ENCODE data around the gene SLF2. TPM values are rescaled to one million over a fixed set of nuclear protein-coding genes. Genes with fewer than 3 reads are reported as not detected.

Gene SLF2
- total and polyA plus RNA-seq, 2 of the 13 experiments (the other 11 are each of a cell fraction or from before 2014, with no cell fraction given), result 12.2 to 48.1 TPM

DNA sequence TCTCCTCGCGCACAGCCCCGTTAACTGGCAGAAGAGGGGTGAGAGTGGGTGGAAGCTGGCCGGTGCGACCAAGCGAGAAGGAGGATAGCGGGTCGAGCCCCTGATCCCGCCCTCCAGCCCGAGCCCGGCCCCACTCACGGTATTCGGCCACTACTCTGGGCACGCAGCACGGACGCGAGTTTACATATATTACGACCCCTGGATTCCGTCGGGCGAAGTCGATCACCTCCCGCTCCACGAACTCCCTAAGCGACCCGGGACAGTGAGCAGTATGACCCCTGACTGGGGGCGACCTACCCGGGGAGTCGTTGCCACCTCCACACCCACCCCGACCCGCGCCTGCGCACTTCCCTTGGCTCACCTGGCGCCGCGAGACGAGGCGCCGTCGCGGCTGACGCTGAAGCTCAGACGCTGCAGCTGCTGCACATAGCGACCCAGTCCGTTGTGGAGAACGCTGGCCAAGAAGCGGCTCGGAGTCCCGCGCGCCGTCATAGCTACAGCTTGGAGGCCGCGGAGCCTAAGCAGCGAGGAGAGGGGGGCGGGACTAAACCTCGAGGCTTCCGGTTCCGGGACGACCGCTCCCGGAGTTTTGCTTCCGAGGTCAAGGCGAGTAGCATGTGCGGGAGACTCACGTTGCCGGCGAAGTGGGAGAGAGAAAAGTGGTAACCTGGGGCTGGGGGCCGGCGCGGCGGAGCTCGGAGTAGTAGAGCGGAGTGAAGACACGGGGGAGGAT, 74.4 kb downstream of the SLF2 start, which contains the start of the genes MRPL43 and TWNK (continued):
- TF ChIP-seq, protein P1, sequence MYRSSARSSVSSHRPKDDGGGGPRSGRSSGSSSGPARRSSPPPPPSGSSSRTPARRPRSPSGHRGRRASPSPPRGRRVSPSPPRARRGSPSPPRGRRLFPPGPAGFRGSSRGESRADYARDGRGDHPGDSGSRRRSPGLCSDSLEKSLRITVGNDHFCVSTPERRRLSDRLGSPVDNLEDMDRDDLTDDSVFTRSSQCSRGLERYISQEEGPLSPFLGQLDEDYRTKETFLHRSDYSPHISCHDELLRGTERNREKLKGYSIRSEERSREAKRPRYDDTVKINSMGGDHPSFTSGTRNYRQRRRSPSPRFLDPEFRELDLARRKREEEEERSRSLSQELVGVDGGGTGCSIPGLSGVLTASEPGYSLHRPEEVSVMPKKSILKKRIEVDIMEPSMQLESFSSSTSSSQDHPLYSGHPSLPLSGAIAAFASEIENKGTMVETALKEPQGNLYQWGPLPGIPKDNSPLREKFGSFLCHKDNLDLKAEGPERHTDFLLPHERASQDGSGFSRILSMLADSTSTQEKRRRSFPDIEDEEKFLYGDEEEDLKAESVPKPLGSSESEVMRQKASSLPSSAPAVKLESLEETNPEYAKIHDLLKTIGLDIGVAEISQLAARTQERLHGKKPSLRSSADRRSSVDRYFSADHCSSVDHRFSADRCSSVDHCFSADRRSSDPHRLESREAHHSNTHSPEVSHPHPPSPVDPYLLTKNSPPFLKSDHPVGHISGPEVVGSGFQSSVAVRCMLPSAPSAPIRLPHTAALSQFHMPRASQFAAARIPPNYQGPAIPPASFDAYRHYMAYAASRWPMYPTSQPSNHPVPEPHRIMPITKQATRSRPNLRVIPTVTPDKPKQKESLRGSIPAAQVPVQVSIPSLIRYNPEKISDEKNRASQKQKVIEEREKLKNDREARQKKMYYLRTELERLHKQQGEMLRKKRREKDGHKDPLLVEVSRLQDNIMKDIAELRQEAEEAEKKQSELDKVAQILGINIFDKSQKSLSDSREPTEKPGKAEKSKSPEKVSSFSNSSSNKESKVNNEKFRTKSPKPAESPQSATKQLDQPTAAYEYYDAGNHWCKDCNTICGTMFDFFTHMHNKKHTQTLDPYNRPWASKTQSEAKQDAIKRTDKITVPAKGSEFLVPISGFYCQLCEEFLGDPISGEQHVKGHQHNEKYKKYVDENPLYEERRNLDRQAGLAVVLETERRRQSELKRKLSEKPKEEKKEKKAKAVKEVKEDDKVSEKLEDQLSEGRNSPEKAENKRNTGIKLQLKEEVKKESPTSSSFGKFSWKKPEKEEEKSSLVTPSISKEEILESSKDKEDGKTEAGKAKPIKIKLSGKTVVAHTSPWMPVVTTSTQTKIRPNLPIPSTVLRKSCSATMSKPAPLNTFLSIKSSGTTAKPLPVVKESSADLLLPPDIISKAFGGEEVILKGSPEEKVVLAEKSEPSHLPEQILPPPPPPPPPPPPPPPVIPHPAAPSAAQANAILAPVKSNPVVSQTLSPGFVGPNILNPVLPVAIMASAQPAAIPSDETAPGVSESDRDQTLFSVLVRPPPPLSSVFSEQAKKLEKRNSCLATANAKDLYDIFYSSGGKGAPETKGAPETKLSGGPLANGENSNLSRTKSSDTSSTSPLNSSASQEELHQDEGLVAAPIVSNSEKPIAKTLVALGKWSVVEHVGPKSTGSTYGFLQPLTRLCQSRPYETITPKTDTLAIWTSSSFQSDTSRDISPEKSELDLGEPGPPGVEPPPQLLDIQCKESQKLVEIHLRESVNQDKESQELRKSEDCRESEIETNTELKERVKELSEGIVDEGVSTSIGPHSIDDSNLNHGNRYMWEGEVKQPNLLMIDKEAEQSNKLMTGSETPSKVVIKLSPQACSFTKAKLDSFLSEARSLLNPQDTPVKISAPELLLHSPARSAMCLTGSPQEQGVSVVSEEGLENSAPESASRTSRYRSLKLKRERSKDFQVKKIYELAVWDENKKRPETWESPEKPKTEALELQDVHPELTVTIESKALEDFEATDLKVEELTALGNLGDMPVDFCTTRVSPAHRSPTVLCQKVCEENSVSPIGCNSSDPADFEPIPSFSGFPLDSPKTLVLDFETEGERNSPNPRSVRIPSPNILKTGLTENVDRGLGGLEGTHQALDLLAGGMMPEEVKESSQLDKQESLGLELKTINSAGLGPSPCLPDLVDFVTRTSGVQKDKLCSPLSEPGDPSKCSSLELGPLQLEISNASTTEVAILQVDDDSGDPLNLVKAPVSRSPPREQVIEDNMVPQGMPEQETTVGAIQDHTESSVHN (CRISPR knock-in tag; IDR thresholded peaks at IDR 0.05), result peak; percentile 35; the same call in 1 of the 2 replicates
- TF ChIP-seq HCFC1 (IDR thresholded peaks at IDR 0.05; ENCODE audit: low read depth, low read length), result peak; percentile 59
- TF ChIP-seq, protein P2, sequence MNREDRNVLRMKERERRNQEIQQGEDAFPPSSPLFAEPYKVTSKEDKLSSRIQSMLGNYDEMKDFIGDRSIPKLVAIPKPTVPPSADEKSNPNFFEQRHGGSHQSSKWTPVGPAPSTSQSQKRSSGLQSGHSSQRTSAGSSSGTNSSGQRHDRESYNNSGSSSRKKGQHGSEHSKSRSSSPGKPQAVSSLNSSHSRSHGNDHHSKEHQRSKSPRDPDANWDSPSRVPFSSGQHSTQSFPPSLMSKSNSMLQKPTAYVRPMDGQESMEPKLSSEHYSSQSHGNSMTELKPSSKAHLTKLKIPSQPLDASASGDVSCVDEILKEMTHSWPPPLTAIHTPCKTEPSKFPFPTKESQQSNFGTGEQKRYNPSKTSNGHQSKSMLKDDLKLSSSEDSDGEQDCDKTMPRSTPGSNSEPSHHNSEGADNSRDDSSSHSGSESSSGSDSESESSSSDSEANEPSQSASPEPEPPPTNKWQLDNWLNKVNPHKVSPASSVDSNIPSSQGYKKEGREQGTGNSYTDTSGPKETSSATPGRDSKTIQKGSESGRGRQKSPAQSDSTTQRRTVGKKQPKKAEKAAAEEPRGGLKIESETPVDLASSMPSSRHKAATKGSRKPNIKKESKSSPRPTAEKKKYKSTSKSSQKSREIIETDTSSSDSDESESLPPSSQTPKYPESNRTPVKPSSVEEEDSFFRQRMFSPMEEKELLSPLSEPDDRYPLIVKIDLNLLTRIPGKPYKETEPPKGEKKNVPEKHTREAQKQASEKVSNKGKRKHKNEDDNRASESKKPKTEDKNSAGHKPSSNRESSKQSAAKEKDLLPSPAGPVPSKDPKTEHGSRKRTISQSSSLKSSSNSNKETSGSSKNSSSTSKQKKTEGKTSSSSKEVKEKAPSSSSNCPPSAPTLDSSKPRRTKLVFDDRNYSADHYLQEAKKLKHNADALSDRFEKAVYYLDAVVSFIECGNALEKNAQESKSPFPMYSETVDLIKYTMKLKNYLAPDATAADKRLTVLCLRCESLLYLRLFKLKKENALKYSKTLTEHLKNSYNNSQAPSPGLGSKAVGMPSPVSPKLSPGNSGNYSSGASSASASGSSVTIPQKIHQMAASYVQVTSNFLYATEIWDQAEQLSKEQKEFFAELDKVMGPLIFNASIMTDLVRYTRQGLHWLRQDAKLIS (CRISPR knock-in tag; IDR thresholded peaks at IDR 0.05), result 0 out of 2 replicates have a peak, but pooled peaks have one; percentile 45
- TF ChIP-seq KDM1A (CRISPR knock-in tag; IDR thresholded peaks at IDR 0.05), result no peak
- TF ChIP-seq PAX8 (CRISPR knock-in tag; IDR thresholded peaks at IDR 0.05; ENCODE audit: borderline replicate concordance), result no peak
- TF ChIP-seq ZNF839 (CRISPR knock-in tag; IDR thresholded peaks at IDR 0.05; ENCODE audit: borderline replicate concordance), result no peak
- TF ChIP-seq FOXP1 (IDR thresholded peaks at IDR 0.05), result no peak
- no peak for TF ChIP-seq FOXP1 (CRISPR knock-in tag; IDR thresholded peaks at IDR 0.05)
- TF ChIP-seq FOXK2 (IDR thresholded peaks at IDR 0.05), result peak; percentile 60; the same call in 1 of the 2 replicates
- TF ChIP-seq, protein P3, sequence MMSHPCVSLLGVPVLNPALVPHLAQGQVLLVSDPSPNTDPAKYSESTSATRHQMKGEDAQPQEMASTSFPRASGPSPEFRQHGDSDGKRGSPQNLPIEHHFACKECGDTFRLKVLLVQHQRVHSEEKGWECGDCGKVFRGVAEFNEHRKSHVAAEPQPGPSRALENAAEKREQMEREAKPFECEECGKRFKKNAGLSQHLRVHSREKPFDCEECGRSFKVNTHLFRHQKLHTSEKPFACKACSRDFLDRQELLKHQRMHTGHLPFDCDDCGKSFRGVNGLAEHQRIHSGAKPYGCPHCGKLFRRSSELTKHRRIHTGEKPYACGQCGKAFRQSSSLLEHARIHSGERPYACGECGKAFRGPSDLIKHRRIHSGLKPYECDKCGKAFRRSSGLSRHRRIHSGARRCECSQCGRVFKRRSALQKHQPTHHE (CRISPR knock-in tag; IDR thresholded peaks at IDR 0.05; ENCODE audit: borderline replicate concordance), result no peak
- peak; percentile 93; the same call in 1 of the 2 replicates for TF ChIP-seq AKAP8 (CRISPR knock-in tag; IDR thresholded peaks at IDR 0.05)
- TF ChIP-seq FOXA3 (CRISPR knock-in tag; IDR thresholded peaks at IDR 0.05), result no peak; the same call in 1 of the 2 replicates
- 0 out of 2 replicates have a peak, but pooled peaks have one; percentile 23 for TF ChIP-seq ISL2 (CRISPR knock-in tag; IDR thresholded peaks at IDR 0.05)

Data from HepG2 (cell line).